Osteoblast (primary cell): ENCODE results near the gene SLBP. TPM values are rescaled to one million over a fixed set of nuclear protein-coding genes. Genes with fewer than 3 reads are reported as not detected.

Experiments
- DNase-seq: peaks from one replicate; pipeline ENCODE4 v3.0.0; 2011; ENCODE audit warnings: low spot score, mixed read lengths; ENCODE audit not compliant: insufficient read length; ENCODE audit errors: missing footprints
- H2AFZ ChIP-seq: 2 replicates; pipeline ENCODE4 v1.6.0; 2011; ENCODE audit warnings: mild to moderate bottlenecking, low read length
- H3K27ac ChIP-seq: 2 replicates; pipeline ENCODE4 v1.5.1; 2011; ENCODE audit warnings: mild to moderate bottlenecking, low read depth, low read length, moderate library complexity
- H3K27me3 ChIP-seq: 2 replicates; pipeline ENCODE4 v1.6.0; 2012; ENCODE audit warnings: mild to moderate bottlenecking, control low read depth, inconsistent platforms, low read length, moderate library complexity; ENCODE audit not compliant: insufficient read depth
- H3K36me3 ChIP-seq: 2 replicates; pipeline ENCODE4 v1.5.1; 2011; ENCODE audit warnings: mild to moderate bottlenecking, low read length, control low read depth, moderate library complexity; ENCODE audit not compliant: insufficient read depth
- H3K4me1 ChIP-seq: 2 replicates; pipeline ENCODE4 v1.5.1; 2011; ENCODE audit warnings: mild to moderate bottlenecking, low read length, control low read depth, moderate library complexity; ENCODE audit not compliant: insufficient read depth
- H3K4me2 ChIP-seq: 2 replicates; pipeline ENCODE4 v1.6.0; 2011; ENCODE audit warnings: mild to moderate bottlenecking, low read length; ENCODE audit not compliant: insufficient read depth
- H3K4me3 ChIP-seq: fragments of 200-600 bp; sonication (generic); 3 replicates; pipeline ENCODE4 v1.5.1; 2012; ENCODE audit warnings: mild to moderate bottlenecking, low read length, inconsistent platforms; ENCODE audit not compliant: insufficient read depth
- H3K79me2 ChIP-seq: 2 replicates; pipeline ENCODE4 v1.6.0; 2012; ENCODE audit warnings: mild to moderate bottlenecking, low read length, control low read depth, inconsistent platforms; ENCODE audit not compliant: insufficient read depth
- H3K9me3 ChIP-seq: 2 replicates; pipeline ENCODE4 v1.5.1; 2011; ENCODE audit warnings: low read depth, low read length, control low read depth
- H4K20me1 ChIP-seq: 2 replicates; pipeline ENCODE4 v1.6.0; 2012; ENCODE audit warnings: mild to moderate bottlenecking, low read length, control low read depth; ENCODE audit not compliant: insufficient read depth
- CTCF ChIP-seq: IDR thresholded peaks from 2 replicates; pipeline ENCODE4 v1.5.1; 2011; ENCODE audit warnings: mild to moderate bottlenecking, low read depth, low read length, moderate library complexity; ENCODE audit errors: extremely low read depth
- total RNA-seq: library from RNA; depleted of rRNA; stranded (reverse); fragments of >200 nt; gene quantifications from 2 replicates; pipeline ENCODE4 v1.2.3, GENCODE V29; 2012

The SLBP gene
- total RNA-seq, 1 donor: 55.7 TPM

DNA sequence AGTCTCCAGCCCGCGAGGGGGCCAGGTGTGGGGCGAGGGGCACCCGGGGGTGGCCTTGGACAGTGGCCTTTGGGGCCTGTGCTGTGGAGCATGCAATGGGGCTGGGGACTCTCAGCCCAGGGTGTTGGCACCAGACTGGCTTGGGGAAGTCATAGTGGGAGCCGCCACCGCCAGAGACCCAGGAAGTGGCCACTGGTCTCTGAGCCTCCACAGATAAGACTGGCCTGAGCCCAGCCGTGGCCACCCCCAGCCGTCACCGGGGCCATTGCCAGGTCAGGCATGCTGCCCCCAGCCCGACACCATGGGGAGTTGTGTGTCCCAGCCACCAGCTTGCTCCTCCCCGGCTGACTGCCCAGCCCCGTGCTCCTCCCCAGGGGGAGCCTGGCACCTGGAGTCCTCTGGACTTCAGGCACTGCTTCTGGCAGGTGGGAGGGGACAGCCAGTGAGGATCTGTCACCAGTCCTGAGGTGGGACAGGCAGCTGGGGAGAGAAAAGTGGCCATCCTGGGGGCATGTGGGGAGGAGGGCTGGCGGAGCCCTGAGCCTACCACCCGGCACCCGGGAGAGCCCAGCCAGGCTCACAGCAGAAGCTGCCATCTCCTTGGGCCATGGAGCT lies 41.7 kb upstream of the SLBP start:
- no peak overlapping the region for H3K4me2 ChIP-seq
- H3K79me2 ChIP-seq: no peaks in the 10 kb centered on the region

GRCh38 chr4:1753294-1753696 lies 41.2 kb upstream of the SLBP start:
- Histone ChIP-seq H3K27ac (no peak overlapping the region), H3K9me3 (no peaks in the 10 kb centered on the region), H3K4me1 (no peaks in the 10 kb centered on the region), H3K4me2 (no peak overlapping the region), H3K4me3 (no peak overlapping the region), H4K20me1 (no peaks in the 10 kb centered on the region), H3K79me2 (no peaks in the 10 kb centered on the region), H3K27me3 (no peaks in the 10 kb centered on the region), H2AFZ (no peak overlapping the region), H3K36me3 (no peaks in the 10 kb centered on the region)
- DNase-seq: no peak
- TF ChIP-seq CTCF: no peak

More for the DNA sequence above, 41.7 kb upstream of the SLBP start:
- H3K4me3 ChIP-seq: no peak overlapping the region
- H2AFZ ChIP-seq: no peak overlapping the region
- H3K27me3 ChIP-seq: no peaks in the 10 kb centered on the region
- H4K20me1 ChIP-seq: no peaks in the 10 kb centered on the region
- no peak overlapping the region for H3K27ac ChIP-seq
- TF ChIP-seq CTCF: no peak
- H3K9me3 ChIP-seq: no peaks in the 10 kb centered on the region
- no peak for DNase-seq
- no peaks in the 10 kb centered on the region for H3K36me3 ChIP-seq
- H3K4me1 ChIP-seq: no peaks in the 10 kb centered on the region

DNA sequence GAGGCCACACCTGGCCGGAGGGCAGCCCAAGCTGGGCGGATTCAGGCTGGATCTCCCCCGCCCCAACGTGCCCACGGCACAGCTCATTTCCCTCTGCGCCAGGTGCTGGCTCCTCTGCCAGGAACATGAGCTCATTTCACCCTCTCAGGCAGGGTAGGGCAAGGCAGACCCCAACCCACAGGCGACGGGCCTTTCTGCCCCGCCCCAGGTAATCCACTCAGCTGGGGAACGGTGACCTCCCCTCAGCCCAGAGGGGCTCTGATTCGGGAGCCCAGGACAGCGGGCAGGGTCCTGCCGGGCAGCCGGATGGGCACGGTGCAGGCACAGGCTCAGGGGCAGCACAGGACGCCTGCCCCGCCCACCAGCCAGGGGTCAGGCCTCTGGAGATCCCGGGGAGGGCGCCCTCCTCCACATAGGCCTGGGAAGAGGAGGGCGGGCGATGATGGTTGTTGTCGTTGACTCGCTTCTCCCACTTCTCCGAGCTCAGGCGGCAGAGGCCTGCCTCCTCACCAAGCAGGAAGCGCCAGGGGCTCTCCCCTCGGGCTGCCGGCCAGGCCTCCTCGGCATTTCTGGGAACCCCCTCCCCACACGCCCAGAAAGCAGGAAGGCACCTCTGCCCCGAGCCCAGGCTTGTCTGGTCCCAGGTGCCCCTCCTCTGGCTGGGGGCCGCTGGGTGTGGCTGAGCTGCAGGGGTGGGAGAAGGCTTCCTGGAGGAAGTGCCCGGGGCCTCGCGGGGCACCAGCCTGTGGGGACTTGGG lies 40.3 kb upstream of the SLBP start:
- no peak for TF ChIP-seq CTCF
- no peak overlapping the region for H2AFZ ChIP-seq
- H3K4me1 ChIP-seq: no peaks in the 10 kb centered on the region
- no peaks in the 10 kb centered on the region for H3K79me2 ChIP-seq
- no peaks in the 10 kb centered on the region for H3K36me3 ChIP-seq
- H3K27me3 ChIP-seq: no peaks in the 10 kb centered on the region
- H4K20me1 ChIP-seq: no peaks in the 10 kb centered on the region
- H3K9me3 ChIP-seq: no peaks in the 10 kb centered on the region
- no peak for DNase-seq
- H3K4me2 ChIP-seq: no peak overlapping the region
- H3K4me3 ChIP-seq: no peak overlapping the region
- no peak overlapping the region for H3K27ac ChIP-seq

DNA sequence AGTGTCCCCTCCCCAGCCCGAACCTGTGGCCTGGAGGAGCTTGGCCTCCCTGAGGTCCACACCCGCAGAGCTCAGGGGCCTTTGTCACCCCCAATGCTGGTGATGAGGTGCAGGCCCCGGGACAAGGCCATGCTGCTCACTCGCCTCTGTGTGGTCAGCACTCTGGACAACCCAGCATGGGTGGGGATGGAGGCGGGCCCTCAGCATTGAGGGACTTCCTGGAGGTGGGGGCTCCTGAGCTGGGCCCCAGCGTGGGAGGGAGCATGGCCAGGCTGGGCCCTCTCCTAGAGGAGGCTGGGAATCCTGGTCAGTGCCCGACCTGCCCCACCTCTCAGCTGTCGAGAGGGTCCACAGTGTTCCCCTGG lies 39.8 kb upstream of the SLBP start:
- Histone ChIP-seq H3K27me3 (no peaks in the 10 kb centered on the region), H3K4me1 (no peaks in the 10 kb centered on the region), H4K20me1 (no peaks in the 10 kb centered on the region), H3K9me3 (no peaks in the 10 kb centered on the region), H3K4me2 (no peak overlapping the region), H3K79me2 (no peaks in the 10 kb centered on the region), H2AFZ (no peak overlapping the region), H3K4me3 (no peak overlapping the region), H3K27ac (no peak overlapping the region), H3K36me3 (no peaks in the 10 kb centered on the region)
- no peak for TF ChIP-seq CTCF
- DNase-seq: no peak
